B cell (primary cell): ENCODE data around the gene TGFBI. TPM values are rescaled to one million over a fixed set of nuclear protein-coding genes. Genes with fewer than 3 reads are reported as not detected.

Source experiments
- ATAC-seq: fragments of 200-7000 bp; cut with Tn5 transposase; one replicate; pipeline ENCODE4 v1.10.0; 2021; ENCODE audit warnings: low read depth, mild to moderate bottlenecking, moderate number of reproducible peaks, moderate library complexity
- CTCF ChIA-PET: fragments of 350-600 bp; sonication (Branson Sonifier 250); formaldehyde crosslinking; loops from one replicate; lab custom pipeline; 2021; ENCODE audit warnings: antibody characterized with exemption, inconsistent platforms; lab: Charles Lee
- POLR2A ChIA-PET: fragments of 350-600 bp; sonication (Branson Sonifier 250); formaldehyde crosslinking; loops from one replicate; lab custom pipeline; 2021; ENCODE audit warnings: antibody characterized with exemption; lab: Charles Lee
- DNase-seq: peaks from one replicate; pipeline ENCODE4 v3.0.0; 2013
- H2AFZ ChIP-seq: 2 replicates; pipeline ENCODE4 v1.6.1; 2012; ENCODE audit warnings: mild to moderate bottlenecking, low read depth, low read length; ENCODE audit not compliant: insufficient read depth, poor library complexity, severe bottlenecking
- H3K27ac ChIP-seq, 2 donors: 1 replicate in 1 of 2; 2 replicates in 1 of 2; pipeline ENCODE4 v1.5.1; 2012 to 2013; ENCODE audit warnings: low read length in 2 of 2, mild to moderate bottlenecking in 2 of 2, moderate library complexity in 1 of 2
- H3K27me3 ChIP-seq, 4 experiments: fragments of 200-600 bp in 1 of 4; sonication (generic) in 1 of 4; replicated peaks in 1 of 4; 1 replicate in 2 of 4; 2 replicates in 2 of 4; pipeline versions ENCODE4 v1.6.1 to v1.7.0; 2013 to 2016; ENCODE audit warnings: low read length in 3 of 4, mild to moderate bottlenecking in 2 of 4, mixed read lengths in 1 of 4, moderate library complexity in 1 of 4; ENCODE audit not compliant: insufficient read depth in 4 of 4, control insufficient read depth in 3 of 4; ENCODE audit errors: control extremely low read depth in 1 of 4
- H3K36me3 ChIP-seq, 2 experiments: replicated peaks in 1 of 2; 1 replicate in 1 of 2; 2 replicates in 1 of 2; pipeline versions ENCODE4 v1.6.1 to v1.7.1; 2013; ENCODE audit warnings: low read length in 1 of 2; ENCODE audit not compliant: insufficient read depth in 2 of 2, control insufficient read depth in 1 of 2; ENCODE audit errors: control extremely low read depth in 1 of 2, extremely low read depth in 1 of 2
- H3K4me1 ChIP-seq, 2 donors: fragments of 200-600 bp in 1 of 2; sonication (generic) in 1 of 2; 1 replicate in 1 of 2; 2 replicates in 1 of 2; pipeline versions ENCODE4 v1.5.1 to v1.6.1; 2013 to 2017; ENCODE audit warnings: low read length in 2 of 2; ENCODE audit not compliant: control insufficient read depth in 2 of 2, insufficient read depth in 2 of 2
- H3K4me2 ChIP-seq: replicated peaks from 2 replicates; pipeline ENCODE3; 2012; ENCODE audit warnings: mild to moderate bottlenecking, low read depth, low read length; ENCODE audit not compliant: poor library complexity, severe bottlenecking
- H3K4me3 ChIP-seq, 5 experiments: fragments of 200-600 bp in 1 of 5; sonication (generic) in 1 of 5; 1 replicate in 3 of 5; 2 replicates in 2 of 5; pipeline versions ENCODE4 v1.5.1 to v1.7.0; 2011 to 2016; ENCODE audit warnings: low read length in 4 of 5, mild to moderate bottlenecking in 4 of 5, low read depth in 2 of 5, control low read depth in 1 of 5, moderate library complexity in 1 of 5; ENCODE audit not compliant: insufficient read depth in 1 of 5; ENCODE audit errors: control extremely low read depth in 1 of 5, extremely low read depth in 1 of 5
- H3K79me2 ChIP-seq: fragments of 200-600 bp; sonication (generic); one replicate; pipeline ENCODE4 v1.6.0; 2016; ENCODE audit warnings: low read length; ENCODE audit not compliant: control insufficient read depth, insufficient read depth
- H3K9ac ChIP-seq: fragments of 200-600 bp; sonication (generic); 2 replicates; pipeline ENCODE4 v1.6.1; 2017; ENCODE audit warnings: mild to moderate bottlenecking, low read length, moderate library complexity
- H3K9me3 ChIP-seq, 3 donors: one replicate each; pipeline versions ENCODE4 v1.6.1 to v1.7.1; 2013; ENCODE audit warnings: low read length in 2 of 3; ENCODE audit not compliant: control insufficient read depth in 2 of 3, insufficient read depth in 1 of 3; ENCODE audit errors: control extremely low read depth in 1 of 3
- H4K20me1 ChIP-seq: 2 replicates; pipeline ENCODE4 v1.6.0; 2012; ENCODE audit warnings: mild to moderate bottlenecking, low read length; ENCODE audit not compliant: insufficient read depth, control insufficient read depth, poor library complexity, severe bottlenecking
- H3K27ac Mint-ChIP-seq: one replicate; pipeline ENCODE4 v1.8.0; 2021; ENCODE audit warnings: mixed read lengths
- H3K27me3 Mint-ChIP-seq: one replicate; pipeline ENCODE4 v1.8.0; 2021; ENCODE audit warnings: mixed read lengths
- H3K4me1 Mint-ChIP-seq: one replicate; pipeline ENCODE4 v1.8.0; 2021; ENCODE audit warnings: mixed read lengths
- H3K4me3 Mint-ChIP-seq: one replicate; pipeline ENCODE4 v1.8.0; 2021; ENCODE audit warnings: mixed read lengths
- H3K9me3 Mint-ChIP-seq: one replicate; pipeline ENCODE4 v1.8.0; 2022; ENCODE audit warnings: mixed read lengths; ENCODE audit not compliant: insufficient read depth
- CTCF ChIP-seq: fragments of 200-600 bp; IDR thresholded peaks from one replicate; pipeline ENCODE4 v1.8.0; 2022; ENCODE audit warnings: antibody characterized with exemption, mild to moderate bottlenecking
- EZH2 ChIP-seq: IDR thresholded peaks from 2 replicates; pipeline ENCODE4 v1.6.1; 2012; ENCODE audit warnings: borderline replicate concordance, low read depth, mild to moderate bottlenecking, moderate library complexity, low read length; ENCODE audit not compliant: insufficient read depth, poor library complexity, severe bottlenecking
- whole genome bisulfite sequencing: methylation state at CpG from one replicate; pipeline ENCODE4 v1.1.5; 2013; ENCODE audit warnings: missing lambda C conversion rate; ENCODE audit not compliant: insufficient coverage; 5-methylcytosine and 5-hydroxymethylcytosine counted together
- intact Hi-C: fragments of 100-400 bp; cut with micrococcal nuclease; formaldehyde crosslinking; loops from one replicate; pipeline ENCODE4 v1.10.0; 2022
- polyA plus RNA-seq: library from polyadenylated mRNA; depleted of rRNA; stranded (reverse); fragments of >200 nt; gene quantifications from 2 replicates; pipeline ENCODE4 v1.2.3, GENCODE V29; 2012
- total RNA-seq, 2 donors: library from RNA; stranded (reverse); fragments of 120-200 nt in 1 of 2; gene quantifications; 1 replicate in 1 of 2; 2 replicates in 1 of 2; pipeline versions ENCODE4 v1.2.3 to v1.2.4, GENCODE V29; 2013 to 2022

Gene TGFBI
- total and polyA plus RNA-seq, 2 donors (not counting 1 experiment from before 2014, with no cell fraction given): 3.7 to 4.5 TPM

- POLR2A ChIA-PET: no interaction called here
- peaks cover 19% of the 10 kb centered on the region for H3K27me3 Mint-ChIP-seq
- WGBS: 89% methylated on average over 6 of the region's 7 CpGs
These were observed 22.0 kb upstream of the TGFBI start for GRCh38 chr5:136006761-136007251.

GRCh38 chr5:136007271-136007670 is 21.5 kb upstream of the TGFBI start:
- H3K4me1 Mint-ChIP-seq: no peaks in the 10 kb centered on the region
- H2AFZ ChIP-seq: no peak overlapping the region
- DNase-seq (no peak), ATAC-seq (no peak)
- H3K79me2 ChIP-seq: no peaks in the 10 kb centered on the region
- CTCF ChIA-PET: no interaction called here
- intact Hi-C loops: no loop called here
- H3K27ac Mint-ChIP-seq: no peak overlapping the region
- WGBS: 73% methylated on average over 2 of the region's 4 CpGs
- H3K4me3 Mint-ChIP-seq: no peak overlapping the region
- no peaks in the 10 kb centered on the region for H3K9me3 Mint-ChIP-seq
- no peaks in the 10 kb centered on the region for H3K4me1 ChIP-seq
- H4K20me1 ChIP-seq: no peaks in the 10 kb centered on the region
- no peaks in the 10 kb centered on the region for H3K9me3 ChIP-seq
- TF ChIP-seq EZH2: no peak
- no peak for TF ChIP-seq CTCF
- H3K4me2 ChIP-seq: no peak overlapping the region
- no peaks in the 10 kb centered on the region for H3K36me3 ChIP-seq
- peaks cover 17% of the 10 kb centered on the region for H3K27me3 Mint-ChIP-seq
- POLR2A ChIA-PET: no interaction called here
- H3K4me3 ChIP-seq: no peak overlapping the region
- no peak overlapping the region for H3K27ac ChIP-seq
- peaks cover 0 to 3% (median 0%) of the 10 kb centered on the region in 4 experiments for H3K27me3 ChIP-seq
- H3K9ac ChIP-seq: no peak overlapping the region

More at GRCh38 chr5:136006761-136007251, 22.0 kb upstream of the TGFBI start:
- intact Hi-C loops: no loop called here
- Histone ChIP-seq H4K20me1 (no peaks in the 10 kb centered on the region), H3K9ac (no peak overlapping the region), H2AFZ (no peak overlapping the region), H3K27ac (no peak overlapping the region), H3K4me2 (no peak overlapping the region), H3K4me1 (no peaks in the 10 kb centered on the region), H3K9me3 (no peaks in the 10 kb centered on the region), H3K79me2 (no peaks in the 10 kb centered on the region), H3K27me3 (peaks cover 0 to 3% (median 0%) of the 10 kb centered on the region in 4 experiments), H3K36me3 (no peaks in the 10 kb centered on the region), H3K4me3 (no peak overlapping the region)
- H3K9me3 Mint-ChIP-seq: no peaks in the 10 kb centered on the region
- H3K4me3 Mint-ChIP-seq: no peak overlapping the region
- DNase-seq: no peak
- no peak overlapping the region for H3K27ac Mint-ChIP-seq
- ATAC-seq: no peak
- no peak for TF ChIP-seq CTCF
- TF ChIP-seq EZH2: no peak
- H3K4me1 Mint-ChIP-seq: no peaks in the 10 kb centered on the region
- CTCF ChIA-PET: no interaction called here
